ENCODE results near the gene KLHL2.
"Not testable (repeated sequence)": the region's sequence is repeated elsewhere in the genome, so short reads cannot be mapped to it uniquely, and the experiment has no call there.

DNA sequence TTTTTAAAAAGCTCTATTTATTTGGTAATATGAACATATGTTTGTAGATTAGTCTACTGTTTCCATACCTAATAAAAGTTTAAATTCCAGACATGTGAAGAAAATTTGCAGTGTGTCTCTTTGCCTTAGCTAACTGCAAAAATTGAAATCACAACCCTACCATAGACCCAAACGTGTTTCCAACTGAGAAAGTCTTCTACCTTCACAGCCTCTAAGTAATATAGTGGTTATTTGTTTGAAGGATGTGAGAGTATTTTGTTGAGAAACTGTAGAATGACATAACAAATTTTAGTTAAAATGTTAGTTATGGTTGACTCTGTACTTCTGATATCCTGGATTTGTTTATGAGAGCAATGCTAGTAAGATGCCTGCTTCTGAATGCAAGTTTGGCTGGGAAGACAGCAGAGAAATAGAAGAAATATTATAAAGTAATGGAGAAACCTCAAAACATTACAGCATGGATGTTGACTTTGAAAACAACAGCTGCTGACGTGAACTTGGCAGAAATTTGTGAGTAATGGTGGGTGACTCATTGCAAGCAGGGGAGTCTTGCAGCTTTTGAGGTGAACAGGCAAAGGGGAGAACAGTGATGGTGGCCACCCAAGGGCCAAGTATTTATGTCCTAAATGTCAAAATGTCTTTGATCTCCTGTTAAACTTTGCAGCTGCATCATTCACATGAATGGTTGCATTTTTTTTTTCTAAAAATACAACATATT is 7.8 kb downstream of the KLHL2 start:
- TF ChIP-seq, protein P1, sequence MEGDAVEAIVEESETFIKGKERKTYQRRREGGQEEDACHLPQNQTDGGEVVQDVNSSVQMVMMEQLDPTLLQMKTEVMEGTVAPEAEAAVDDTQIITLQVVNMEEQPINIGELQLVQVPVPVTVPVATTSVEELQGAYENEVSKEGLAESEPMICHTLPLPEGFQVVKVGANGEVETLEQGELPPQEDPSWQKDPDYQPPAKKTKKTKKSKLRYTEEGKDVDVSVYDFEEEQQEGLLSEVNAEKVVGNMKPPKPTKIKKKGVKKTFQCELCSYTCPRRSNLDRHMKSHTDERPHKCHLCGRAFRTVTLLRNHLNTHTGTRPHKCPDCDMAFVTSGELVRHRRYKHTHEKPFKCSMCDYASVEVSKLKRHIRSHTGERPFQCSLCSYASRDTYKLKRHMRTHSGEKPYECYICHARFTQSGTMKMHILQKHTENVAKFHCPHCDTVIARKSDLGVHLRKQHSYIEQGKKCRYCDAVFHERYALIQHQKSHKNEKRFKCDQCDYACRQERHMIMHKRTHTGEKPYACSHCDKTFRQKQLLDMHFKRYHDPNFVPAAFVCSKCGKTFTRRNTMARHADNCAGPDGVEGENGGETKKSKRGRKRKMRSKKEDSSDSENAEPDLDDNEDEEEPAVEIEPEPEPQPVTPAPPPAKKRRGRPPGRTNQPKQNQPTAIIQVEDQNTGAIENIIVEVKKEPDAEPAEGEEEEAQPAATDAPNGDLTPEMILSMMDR (IDR thresholded peaks at IDR 0.05), result not testable (repeated sequence)
- TF ChIP-seq POLR2A, POLR2AphosphoS5 (IDR thresholded peaks at IDR 0.05): not testable (repeated sequence)
